Loucy (cell line): ENCODE data around the gene GPC4.

Experiments
- EZH2phosphoT487 ChIP-seq: fragments of 200-600 bp; IDR thresholded peaks from 2 replicates; pipeline ENCODE4 v1.6.1; 2018; ENCODE audit warnings: antibody characterized with exemption, mild to moderate bottlenecking, moderate library complexity, borderline replicate concordance
- TF ChIP-seq, protein P1 (sequence below): fragments of 200-600 bp; sonication (generic); conservative IDR thresholded peaks from 2 replicates; pipeline ENCODE4 v1.5.1; 2014; ENCODE audit warnings: mild to moderate bottlenecking, antibody characterized with exemption, low read length

GRCh38 chrX:133389975-133390374 is 25.3 kb downstream of the GPC4 start:
- TF ChIP-seq, protein P1, sequence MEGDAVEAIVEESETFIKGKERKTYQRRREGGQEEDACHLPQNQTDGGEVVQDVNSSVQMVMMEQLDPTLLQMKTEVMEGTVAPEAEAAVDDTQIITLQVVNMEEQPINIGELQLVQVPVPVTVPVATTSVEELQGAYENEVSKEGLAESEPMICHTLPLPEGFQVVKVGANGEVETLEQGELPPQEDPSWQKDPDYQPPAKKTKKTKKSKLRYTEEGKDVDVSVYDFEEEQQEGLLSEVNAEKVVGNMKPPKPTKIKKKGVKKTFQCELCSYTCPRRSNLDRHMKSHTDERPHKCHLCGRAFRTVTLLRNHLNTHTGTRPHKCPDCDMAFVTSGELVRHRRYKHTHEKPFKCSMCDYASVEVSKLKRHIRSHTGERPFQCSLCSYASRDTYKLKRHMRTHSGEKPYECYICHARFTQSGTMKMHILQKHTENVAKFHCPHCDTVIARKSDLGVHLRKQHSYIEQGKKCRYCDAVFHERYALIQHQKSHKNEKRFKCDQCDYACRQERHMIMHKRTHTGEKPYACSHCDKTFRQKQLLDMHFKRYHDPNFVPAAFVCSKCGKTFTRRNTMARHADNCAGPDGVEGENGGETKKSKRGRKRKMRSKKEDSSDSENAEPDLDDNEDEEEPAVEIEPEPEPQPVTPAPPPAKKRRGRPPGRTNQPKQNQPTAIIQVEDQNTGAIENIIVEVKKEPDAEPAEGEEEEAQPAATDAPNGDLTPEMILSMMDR, result no peak
- no peak for TF ChIP-seq EZH2phosphoT487
